Fibroblast of lung (primary cell): ENCODE measurements around the gene CHD9. TPM values are rescaled to one million over a fixed set of nuclear protein-coding genes. Genes with fewer than 3 reads are reported as not detected.

Source experiments
- DNase-seq, 2 donors: peaks; one replicate each; pipeline versions ENCODE4 v3.0.0 to v3.0.0-alpha.2; 2010; ENCODE audit warnings: low read depth in 2 of 2
- H2AFZ ChIP-seq: 2 replicates; pipeline ENCODE4 v1.5.1; 2012; ENCODE audit warnings: low read length, control low read depth, inconsistent platforms
- H3K27ac ChIP-seq: 2 replicates; pipeline ENCODE4 v1.5.1; 2011; ENCODE audit warnings: low read length, control low read depth; ENCODE audit not compliant: insufficient read depth
- H3K27me3 ChIP-seq: 2 replicates; pipeline ENCODE4 v1.5.1; 2011; ENCODE audit warnings: mild to moderate bottlenecking, low read length; ENCODE audit not compliant: control insufficient read depth, insufficient read depth
- H3K36me3 ChIP-seq: 2 replicates; pipeline ENCODE4 v1.5.1; 2011; ENCODE audit warnings: low read length; ENCODE audit not compliant: control insufficient read depth, insufficient read depth
- H3K4me1 ChIP-seq: 2 replicates; pipeline ENCODE4 v1.5.1; 2011; ENCODE audit warnings: low read length; ENCODE audit not compliant: control insufficient read depth, insufficient read depth; ENCODE audit errors: extremely low read depth
- H3K4me2 ChIP-seq: 2 replicates; pipeline ENCODE4 v1.5.1; 2011; ENCODE audit warnings: low read length, control low read depth; ENCODE audit not compliant: insufficient read depth; ENCODE audit errors: extremely low read depth
- H3K4me3 ChIP-seq, 4 experiments: fragments of 200-600 bp in 1 of 4; sonication (generic) in 1 of 4; replicated peaks in 1 of 4; 2 replicates each; pipeline ENCODE4 v1.5.1; 2011 to 2016; ENCODE audit warnings: low read length in 4 of 4, low read depth in 3 of 4, mild to moderate bottlenecking in 3 of 4, control low read depth in 2 of 4, inconsistent platforms in 1 of 4, mixed read lengths in 1 of 4; ENCODE audit not compliant: insufficient read depth in 1 of 4; ENCODE audit errors: control extremely low read depth in 1 of 4
- H3K79me2 ChIP-seq: 2 replicates; pipeline ENCODE4 v1.5.1; 2012; ENCODE audit warnings: mild to moderate bottlenecking, low read length, inconsistent platforms; ENCODE audit not compliant: control insufficient read depth, insufficient read depth
- H3K9ac ChIP-seq: 2 replicates; pipeline ENCODE4 v1.5.1; 2011; ENCODE audit warnings: mild to moderate bottlenecking, low read length, control low read depth; ENCODE audit not compliant: insufficient read depth
- H3K9me3 ChIP-seq: 2 replicates; pipeline ENCODE4 v1.5.1; 2012; ENCODE audit warnings: low read depth, low read length; ENCODE audit not compliant: control insufficient read depth, insufficient read depth
- H4K20me1 ChIP-seq: 2 replicates; pipeline ENCODE4 v1.5.1; 2011; ENCODE audit warnings: low read length; ENCODE audit not compliant: control insufficient read depth, insufficient read depth; ENCODE audit errors: extremely low read depth
- CTCF ChIP-seq, 2 donors: IDR thresholded peaks in 1 of 2; conservative IDR thresholded peaks in 1 of 2; 1 replicate in 1 of 2; 2 replicates in 1 of 2; pipeline ENCODE4 v1.5.1; 2011 to 2012; ENCODE audit warnings: low read length in 2 of 2, control low read depth in 1 of 2, inconsistent platforms in 1 of 2, low read depth in 1 of 2, mild to moderate bottlenecking in 1 of 2
- EZH2 ChIP-seq: IDR thresholded peaks from 2 replicates; pipeline ENCODE4 v1.5.1; 2012; ENCODE audit warnings: low read length, control low read depth, mild to moderate bottlenecking; ENCODE audit errors: missing control alignments
- polyA plus RNA-seq, 2 donors: library from polyadenylated mRNA; depleted of rRNA in 1 of 2; stranded (reverse) in 1 of 2; unstranded in 1 of 2; fragments of >200 nt; gene quantifications; 2 replicates each; pipeline ENCODE4 v1.2.1, GENCODE V29; 2011 to 2012; ENCODE audit warnings: missing spikeins in 1 of 2
- total RNA-seq: library from RNA; depleted of rRNA; stranded (reverse); fragments of >200 nt; gene quantifications from 2 replicates; pipeline ENCODE4 v1.2.1, GENCODE V29; 2014

The CHD9 gene
- total and polyA plus RNA-seq, 2 donors (not counting 1 experiment from before 2014, with no cell fraction given), result 32.9 to 60.9 TPM

- H3K27ac ChIP-seq, result no peak overlapping the region
- H3K9ac ChIP-seq, result no peak overlapping the region
- peaks cover 20% of the 10 kb centered on the region for H3K4me1 ChIP-seq
- H3K9me3 ChIP-seq, result no peaks in the 10 kb centered on the region
- H3K4me3 ChIP-seq, result no peak overlapping the region
- no peaks in the 10 kb centered on the region for H3K27me3 ChIP-seq
- no peak overlapping the region for H2AFZ ChIP-seq
- no peak overlapping the region for H3K4me2 ChIP-seq
- no peaks in the 10 kb centered on the region for H3K79me2 ChIP-seq
- peak in 1 of 2 donors; percentile 65 for DNase-seq
- TF ChIP-seq CTCF (conservative IDR thresholded peaks at IDR 0.05 in 1 of 2, IDR thresholded peaks at IDR 0.05 in 1 of 2; ENCODE audit: low read depth in 1 of 2, low read length in 2 of 2) (no peak), EZH2 (no peak)
- H4K20me1 ChIP-seq, result no peaks in the 10 kb centered on the region
- no peaks in the 10 kb centered on the region for H3K36me3 ChIP-seq
These were observed 28.3 kb downstream of the CHD9 start for GRCh38 chr16:53083119-53083518.

GRCh38 chr16:53084141-53084541, 29.4 kb downstream of the CHD9 start:
- Histone ChIP-seq H3K4me2 (no peak overlapping the region), H3K27me3 (no peaks in the 10 kb centered on the region), H3K9ac (no peak overlapping the region), H4K20me1 (no peaks in the 10 kb centered on the region), H3K36me3 (no peaks in the 10 kb centered on the region), H3K4me1 (peaks cover 20% of the 10 kb centered on the region), H3K27ac (no peak overlapping the region), H3K9me3 (no peaks in the 10 kb centered on the region), H3K4me3 (no peak overlapping the region), H2AFZ (no peak overlapping the region), H3K79me2 (no peaks in the 10 kb centered on the region)
- no peak for DNase-seq
- TF ChIP-seq CTCF (conservative IDR thresholded peaks at IDR 0.05 in 1 of 2, IDR thresholded peaks at IDR 0.05 in 1 of 2; ENCODE audit: low read depth in 1 of 2, low read length in 2 of 2) (no peak), EZH2 (no peak)

- H3K27ac ChIP-seq, result no peak overlapping the region
- no peaks in the 10 kb centered on the region for H3K27me3 ChIP-seq
- H3K9ac ChIP-seq, result no peak overlapping the region
These were observed 30.0 kb downstream of the CHD9 start for GRCh38 chr16:53084746-53085334.

More at GRCh38 chr16:53084746-53085334, 30.0 kb downstream of the CHD9 start:
- TF ChIP-seq EZH2 (no peak), CTCF (conservative IDR thresholded peaks at IDR 0.05 in 1 of 2, IDR thresholded peaks at IDR 0.05 in 1 of 2; ENCODE audit: low read depth in 1 of 2, low read length in 2 of 2) (no peak)
- no peaks in the 10 kb centered on the region for H4K20me1 ChIP-seq
- H3K4me1 ChIP-seq, result peaks cover 23% of the 10 kb centered on the region
- H3K79me2 ChIP-seq, result no peaks in the 10 kb centered on the region
- H3K4me3 ChIP-seq, result no peak overlapping the region
- H2AFZ ChIP-seq, result no peak overlapping the region
- H3K9me3 ChIP-seq, result no peaks in the 10 kb centered on the region
- DNase-seq, result peak in 1 of 2 donors; percentile 19
- no peak overlapping the region for H3K4me2 ChIP-seq
- no peaks in the 10 kb centered on the region for H3K36me3 ChIP-seq
